Measurements from ENCODE around the gene APEH. TPM values are rescaled to one million over a fixed set of nuclear protein-coding genes. Genes with fewer than 3 reads are reported as not detected.
A peak's percentile ranks its signal among the peaks of the same experiment; 100 is the strongest.

APEH gene
- total RNA-seq: 100 to 1,000 TPM; 153 to 182 TPM
- long read RNA-seq, transcript APEH-201 (22 exons, 3,220 nt): major isoform, 236 of 388 reads
- long read RNA-seq, partial matches to known transcripts: 117 of 388 reads
- long read RNA-seq, other reads (novel, unspliced or antisense): 34 of 388 reads

GRCh38 chr3:49673715-49674496 lies at the start of gene APEH:
Gene APEH (plus strand): TSS chr3:49674351. CDS start chr3:49674402, 51 bp downstream.
- intact Hi-C loops (cut with DNase I, micrococcal nuclease): loop anchor here (5.0 to 10.0 kb wide), 2 partner anchors 137 to 139 kb away; no protein-coding TSS in a partner anchor
- ATAC-seq (peak; percentile 86), DNase-seq (peak; percentile 98 to 99)

DNA sequence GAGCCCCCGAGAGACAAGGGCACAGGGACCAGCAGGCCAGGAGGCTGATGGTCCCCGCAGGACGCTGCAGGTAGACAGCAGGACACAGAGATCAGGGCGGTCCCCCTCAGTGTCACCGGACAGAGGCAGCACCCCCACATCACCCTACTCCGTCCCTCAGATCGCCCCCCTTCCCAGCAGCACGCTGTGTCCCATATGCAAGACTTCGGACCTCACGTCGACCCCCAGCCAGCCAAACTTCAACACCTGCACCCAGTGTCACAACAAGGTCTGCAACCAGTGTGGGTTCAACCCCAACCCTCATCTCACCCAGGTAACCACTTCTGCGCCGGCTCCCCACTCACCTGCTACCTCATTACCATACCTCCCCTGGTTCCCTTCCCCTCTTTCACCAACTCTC lies 49.1 kb upstream of the APEH start:
- no peak for ATAC-seq
- DNase-seq: no peak
- intact Hi-C loops (cut with DNase I, micrococcal nuclease): no loop called here

- intact Hi-C loops (cut with DNase I, micrococcal nuclease): no loop called here
- DNase-seq (no peak), ATAC-seq (no peak)
These were observed 48.0 kb upstream of the APEH start for GRCh38 chr3:49626101-49626581.

- DNase-seq: no peak
- intact Hi-C loops (cut with DNase I, micrococcal nuclease): no loop called here
- ATAC-seq: no peak
These were observed 47.4 kb upstream of the APEH start for GRCh38 chr3:49626796-49627195.

DNA sequence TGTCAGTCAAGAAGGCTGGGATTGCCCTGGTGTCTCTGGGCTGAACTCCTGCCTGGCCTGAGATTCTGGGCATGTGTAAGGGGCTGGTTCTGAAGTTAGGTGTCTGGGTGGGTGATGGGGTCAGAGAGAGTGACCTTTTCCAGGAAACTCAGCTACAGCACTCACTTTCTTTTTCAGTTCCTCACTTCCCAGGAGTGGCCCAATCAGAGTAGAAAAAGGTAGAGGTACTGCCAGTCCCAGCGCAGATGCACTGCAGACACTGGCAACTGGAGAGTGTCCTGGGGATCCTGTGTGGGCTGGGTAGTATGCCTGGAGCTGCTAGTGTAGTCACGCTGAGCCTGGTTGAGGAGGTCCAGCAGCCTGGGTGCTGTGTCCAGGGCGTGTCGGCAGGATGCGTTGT lies 46.5 kb upstream of the APEH start:
- intact Hi-C loops (cut with DNase I, micrococcal nuclease): no loop called here
- DNase-seq: no peak
- no peak for ATAC-seq

GRCh38 chr3:49628249-49628648 lies 45.9 kb upstream of the APEH start:
- intact Hi-C loops (cut with DNase I, micrococcal nuclease): no loop called here
- ATAC-seq (no peak), DNase-seq (no peak)

GRCh38 chr3:49629451-49629850 lies 44.7 kb upstream of the APEH start:
- ATAC-seq: no peak
- intact Hi-C loops (cut with DNase I, micrococcal nuclease): no loop called here
- no peak for DNase-seq

- ATAC-seq (no peak), DNase-seq (no peak)
- intact Hi-C loops (cut with DNase I, micrococcal nuclease): no loop called here
These were observed 44.3 kb upstream of the APEH start for GRCh38 chr3:49629866-49630265.

DNA sequence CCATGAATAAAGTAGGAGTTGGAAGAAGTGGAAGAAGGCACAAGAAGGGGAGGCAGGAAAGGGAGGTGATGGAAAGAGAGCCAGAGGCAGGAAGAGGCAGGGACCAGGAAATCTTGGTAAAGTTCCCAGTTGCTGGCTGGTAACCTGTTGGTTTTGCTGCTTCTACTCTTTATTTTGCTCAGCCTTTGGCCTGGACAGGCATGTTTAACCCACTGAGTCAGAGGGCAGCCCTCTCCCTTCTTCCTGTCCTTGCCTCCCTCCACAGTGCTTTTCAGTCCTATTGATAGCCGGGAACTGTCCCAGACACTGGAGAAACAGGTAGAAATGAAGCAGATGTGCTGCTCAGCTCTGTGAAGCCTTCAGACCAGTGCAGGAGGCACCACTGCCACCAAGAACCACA lies 43.4 kb upstream of the APEH start:
- intact Hi-C loops (cut with DNase I, micrococcal nuclease): no loop called here
- no peak for DNase-seq
- ATAC-seq: no peak

DNA sequence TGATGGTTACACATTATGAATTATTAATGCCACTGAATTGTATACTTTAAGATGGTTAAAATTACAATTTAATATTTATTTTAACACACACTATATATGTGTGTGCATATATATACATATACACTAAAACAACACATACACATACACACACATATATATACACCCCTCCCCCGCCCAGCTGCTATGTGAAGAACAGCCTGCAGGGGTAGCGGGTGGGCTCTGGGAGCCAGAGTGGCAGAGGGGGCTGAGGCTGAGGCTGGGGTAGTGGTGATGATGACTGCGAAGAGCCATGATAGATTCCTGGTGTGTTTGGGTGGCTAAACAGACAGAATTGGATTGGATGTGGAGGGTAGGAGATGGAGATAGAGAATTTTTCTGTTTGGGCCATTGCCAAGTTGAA lies 39.4 kb upstream of the APEH start:
- no peak for DNase-seq

DNA sequence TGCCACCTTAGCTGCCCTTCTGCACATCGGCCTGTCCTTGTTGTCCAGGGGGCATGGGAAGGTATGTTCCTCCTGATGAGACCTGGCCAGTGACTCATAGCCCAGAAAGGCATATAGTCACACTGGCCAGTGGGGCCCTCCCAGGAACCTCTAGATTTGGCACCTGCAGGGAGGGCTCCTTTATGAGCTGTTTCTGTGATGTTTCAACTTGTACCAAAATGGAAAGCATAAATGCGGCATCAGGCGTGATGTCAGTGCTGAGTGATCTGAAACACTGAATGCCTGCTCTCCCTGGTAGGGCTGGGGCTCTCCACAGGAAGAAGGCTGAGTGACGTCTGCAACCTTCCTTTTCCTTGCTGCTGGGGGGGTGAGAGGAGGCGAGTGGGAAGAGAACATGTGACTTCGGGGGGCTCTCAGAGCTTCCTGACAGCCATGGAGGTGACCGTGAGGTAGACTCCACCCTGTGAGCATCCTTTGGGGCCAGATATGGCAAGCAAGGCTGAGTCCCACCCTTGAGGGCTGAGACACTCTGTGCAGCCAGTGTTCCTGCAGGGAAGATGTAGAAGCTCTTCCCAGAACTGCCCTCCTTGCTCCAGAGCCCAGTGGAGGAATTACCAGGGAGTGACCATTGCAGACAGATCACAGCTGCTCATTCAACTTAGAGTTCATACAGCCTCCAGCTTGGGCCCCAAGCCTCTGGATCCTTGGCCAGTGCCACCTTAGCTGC lies 37.1 kb upstream of the APEH start:
- intact Hi-C loops (cut with DNase I, micrococcal nuclease): no loop called here
- DNase-seq (no peak), ATAC-seq (no peak)

More for the DNA sequence above, 39.4 kb upstream of the APEH start:
- no peak for ATAC-seq
- intact Hi-C loops (cut with DNase I, micrococcal nuclease): no loop called here

GRCh38 chr3:49638445-49638844 lies 35.7 kb upstream of the APEH start:
- ATAC-seq (no peak), DNase-seq (no peak)
- intact Hi-C loops (cut with DNase I, micrococcal nuclease): no loop called here

GRCh38 chr3:49639551-49639950 lies 34.6 kb upstream of the APEH start:
- ATAC-seq: no peak
- intact Hi-C loops (cut with DNase I, micrococcal nuclease): no loop called here
- no peak for DNase-seq

DNA sequence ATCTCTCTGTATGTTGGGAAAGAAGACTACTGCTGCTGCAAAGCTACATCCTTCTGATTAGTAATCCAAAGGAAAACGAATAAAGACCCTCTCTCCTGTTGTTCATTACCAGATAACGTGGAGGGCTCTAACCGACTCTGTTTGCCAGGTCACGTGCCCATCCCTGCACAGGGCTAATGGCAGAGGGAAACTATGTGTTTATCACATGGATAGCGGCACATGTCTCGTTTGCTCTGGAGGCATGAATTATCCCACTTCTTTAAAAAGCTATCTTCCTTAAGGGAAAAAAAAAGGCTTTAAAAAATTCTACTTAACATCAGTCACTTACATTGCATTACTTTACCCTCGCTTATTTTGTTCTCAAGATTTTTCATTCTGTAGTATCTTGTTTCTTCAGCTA lies 32.9 kb upstream of the APEH start:
- no peak for ATAC-seq
- intact Hi-C loops (cut with DNase I, micrococcal nuclease): no loop called here
- DNase-seq: no peak

DNA sequence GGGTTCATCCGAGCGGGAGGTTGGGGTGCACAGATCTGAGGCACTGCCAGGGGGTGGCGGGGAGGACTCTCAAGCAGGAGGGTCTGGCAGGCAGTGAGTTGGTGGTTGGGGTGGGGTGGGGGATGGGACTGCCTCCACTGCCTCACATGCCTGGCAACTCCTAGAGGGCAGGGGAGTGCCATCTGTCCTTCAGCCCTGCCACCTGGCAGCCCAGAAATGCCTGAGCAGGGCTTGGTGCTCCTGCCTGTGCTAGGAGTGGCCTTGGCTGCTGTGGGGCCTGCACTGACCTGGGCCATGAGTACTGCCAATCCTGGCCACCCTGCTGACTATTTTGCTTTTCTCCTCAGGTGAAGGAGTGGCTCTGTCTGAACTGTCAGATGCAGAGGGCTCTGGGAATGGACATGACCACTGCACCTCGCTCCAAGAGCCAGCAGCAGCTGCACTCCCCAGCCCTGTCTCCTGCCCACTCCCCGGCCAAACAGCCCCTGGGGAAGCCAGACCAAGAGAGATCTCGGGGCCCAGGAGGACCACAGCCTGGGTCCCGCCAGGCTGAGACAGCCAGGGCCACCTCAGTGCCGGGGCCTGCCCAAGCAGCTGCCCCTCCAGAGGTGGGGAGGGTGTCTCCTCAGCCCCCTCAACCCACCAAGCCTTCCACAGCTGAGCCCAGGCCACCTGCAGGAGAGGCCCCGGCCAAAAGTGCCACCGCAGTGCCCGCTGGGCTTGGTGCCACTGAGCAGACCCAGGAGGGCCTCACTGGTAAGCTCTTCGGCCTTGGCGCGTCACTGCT lies 32.0 kb upstream of the APEH start:
- DNase-seq (no peak), ATAC-seq (no peak)
- intact Hi-C loops (cut with DNase I, micrococcal nuclease): no loop called here

DNA sequence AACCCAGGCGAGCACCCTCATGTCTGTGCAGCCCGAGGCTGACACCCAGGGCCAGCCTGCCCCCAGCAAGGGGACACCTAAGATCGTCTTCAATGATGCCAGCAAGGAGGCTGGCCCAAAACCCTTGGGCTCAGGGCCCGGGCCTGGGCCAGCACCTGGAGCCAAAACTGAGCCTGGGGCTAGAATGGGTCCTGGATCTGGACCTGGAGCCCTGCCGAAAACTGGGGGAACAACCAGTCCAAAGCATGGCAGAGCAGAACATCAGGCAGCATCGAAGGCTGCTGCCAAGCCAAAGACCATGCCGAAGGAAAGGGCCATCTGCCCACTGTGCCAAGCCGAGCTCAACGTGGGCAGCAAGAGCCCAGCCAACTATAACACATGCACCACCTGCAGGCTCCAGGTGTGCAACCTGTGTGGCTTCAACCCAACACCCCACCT lies 31.4 kb upstream of the APEH start:
- intact Hi-C loops (cut with DNase I, micrococcal nuclease): no loop called here
- ATAC-seq: no peak

GRCh38 chr3:49644684-49645083 lies 29.5 kb upstream of the APEH start:
- intact Hi-C loops (cut with DNase I, micrococcal nuclease): no loop called here
- ATAC-seq (no peak), DNase-seq (no peak)

More for the DNA sequence above, 31.4 kb upstream of the APEH start:
- no peak for DNase-seq

DNA sequence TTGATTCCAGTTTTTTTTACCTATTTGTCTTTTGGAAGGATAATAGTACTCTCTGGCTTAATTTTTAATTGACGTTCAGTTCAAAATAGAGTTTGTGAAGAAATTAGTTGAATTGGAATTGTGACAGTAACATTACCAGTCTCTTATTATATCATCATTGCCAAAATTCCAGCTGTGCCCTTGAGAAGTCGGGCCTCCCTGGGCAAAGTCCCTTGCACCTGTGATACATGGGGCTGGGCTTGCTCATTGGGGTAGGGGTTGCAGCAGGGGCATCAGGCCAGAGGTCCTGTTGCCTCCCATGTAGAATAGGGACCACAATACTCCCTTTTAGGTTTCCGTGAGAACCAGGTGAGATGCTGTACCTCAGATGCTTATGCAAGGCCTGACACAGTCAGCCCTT lies 27.9 kb upstream of the APEH start:
- DNase-seq (no peak), ATAC-seq (no peak)
- intact Hi-C loops (cut with DNase I, micrococcal nuclease): no loop called here

GRCh38 chr3:49647741-49648140 lies 26.4 kb upstream of the APEH start:
- DNase-seq (no peak), ATAC-seq (peak; percentile 22)

More at GRCh38 chr3:49647741-49648140, 26.4 kb upstream of the APEH start:
- intact Hi-C loops (cut with DNase I, micrococcal nuclease): no loop called here

Data from left colon (tissue), 2 donors.